Measurements from ENCODE around the gene ATG4B.
"Not testable (repeated sequence)": the region's sequence is repeated elsewhere in the genome, so short reads cannot be mapped to it uniquely, and the experiment has no call there.

The ATG4B gene

DNA sequence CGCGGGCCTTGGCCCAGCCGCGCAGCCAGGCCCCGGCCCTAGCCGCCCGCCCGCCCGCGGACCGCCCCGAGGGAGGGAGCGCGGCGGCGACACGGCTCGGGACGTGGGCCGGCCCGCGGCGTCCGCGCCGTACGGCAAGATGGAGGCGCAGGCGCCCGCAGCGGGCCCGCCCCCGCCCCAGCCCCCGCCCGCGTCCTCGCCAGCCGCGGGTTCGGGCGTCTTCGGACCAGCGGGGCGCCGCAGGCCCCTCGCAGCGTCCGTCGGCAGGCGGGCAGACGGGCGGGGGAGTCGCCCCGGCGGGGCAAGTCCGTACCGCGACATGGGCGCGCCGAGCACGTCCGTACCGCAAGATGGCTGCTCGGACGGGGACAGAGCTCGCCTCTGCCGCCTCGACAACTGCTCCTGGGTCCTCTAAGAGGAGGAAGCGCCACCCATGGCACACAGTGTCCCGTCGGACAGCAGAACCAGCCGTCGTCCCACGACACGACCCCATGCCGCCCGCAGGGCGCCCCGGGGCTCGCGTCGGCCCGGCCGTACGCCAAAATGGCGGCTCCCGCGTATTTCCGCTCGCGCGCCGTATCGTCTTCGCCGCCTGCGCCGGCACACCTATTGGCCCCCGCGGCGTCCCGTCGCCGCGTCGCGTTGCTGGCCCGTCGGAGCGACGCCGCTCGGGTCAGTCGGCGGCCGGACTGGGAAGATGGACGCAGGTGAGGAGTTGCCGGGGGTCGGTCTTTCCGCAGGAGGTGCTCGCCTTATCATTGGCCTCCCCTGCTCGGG is at the start of gene ATG4B, which contains the start of gene THAP4:
Gene ATG4B (plus strand): TSS at position 676 of the 777 bp plus-strand sequence. CDS start 22 bp downstream, at position 698.
Gene THAP4 (minus strand): TSS at position 141 of the 777 bp plus-strand sequence. CDS start 141 bp downstream, outside the sequence.
- DNase-seq (ENCODE audit: low spot score), result peak; percentile 98

DNA sequence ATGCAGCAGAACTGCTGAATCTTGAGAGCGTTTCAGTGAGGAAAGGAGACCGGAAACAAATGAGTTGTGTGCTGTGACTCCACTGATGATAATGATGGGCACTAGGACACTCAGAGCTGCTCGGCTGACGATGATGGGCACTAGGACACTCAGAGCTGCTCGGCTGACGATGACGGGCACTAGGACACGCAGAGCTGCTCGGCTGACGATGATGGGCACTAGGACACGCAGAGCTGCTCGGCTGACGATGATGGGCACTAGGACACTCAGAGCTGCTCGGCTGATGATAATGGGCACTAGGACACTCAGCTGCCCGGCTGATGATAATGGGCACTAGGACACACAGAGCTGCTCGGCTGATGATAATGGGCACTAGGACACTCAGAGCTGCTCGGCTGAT is 47.6 kb upstream of the ATG4B start:
- not testable (repeated sequence) for DNase-seq (ENCODE audit: low spot score)

DNA sequence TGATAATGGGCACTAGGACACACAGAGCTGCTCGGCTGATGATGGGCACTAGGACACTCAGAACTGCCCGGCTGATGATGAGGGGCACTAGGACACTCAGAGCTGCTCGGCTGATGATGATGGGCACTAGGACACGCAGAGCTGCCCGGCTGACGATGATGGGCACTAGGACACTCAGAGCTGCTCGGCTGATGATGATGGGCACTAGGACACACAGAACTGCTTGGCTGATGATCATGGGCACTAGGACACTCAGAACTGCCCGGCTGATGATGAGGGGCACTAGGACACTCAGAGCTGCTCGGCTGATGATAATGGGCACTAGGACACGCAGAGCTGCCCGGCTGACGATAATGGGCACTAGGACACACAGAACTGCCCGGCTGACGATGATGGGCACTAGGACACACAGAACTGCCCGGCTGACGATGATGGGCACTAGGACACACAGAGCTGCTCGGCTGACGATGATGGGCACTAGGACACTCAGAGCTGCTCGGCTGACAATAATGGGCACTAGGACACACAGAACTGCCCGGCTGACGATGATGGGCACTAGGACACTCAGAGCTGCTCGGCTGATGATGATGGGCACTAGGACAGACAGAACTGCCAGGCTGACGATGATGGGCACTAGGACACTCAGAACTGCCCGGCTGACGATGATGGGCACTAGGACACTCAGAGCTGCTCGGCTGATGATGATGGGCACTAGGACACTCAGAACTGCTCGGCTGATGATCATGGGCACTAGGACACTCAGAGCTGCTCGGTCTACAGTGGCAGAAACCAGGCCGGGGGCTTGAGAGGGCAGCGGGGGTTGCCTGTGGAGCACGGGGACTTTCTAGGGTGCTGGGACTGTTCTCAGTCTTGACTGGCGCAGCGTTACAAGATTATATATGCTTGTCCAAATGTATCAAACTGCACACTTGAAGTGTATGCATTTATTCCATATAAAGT is 46.7 kb upstream of the ATG4B start:
- DNase-seq (ENCODE audit: low spot score), result not testable (repeated sequence)

DNA sequence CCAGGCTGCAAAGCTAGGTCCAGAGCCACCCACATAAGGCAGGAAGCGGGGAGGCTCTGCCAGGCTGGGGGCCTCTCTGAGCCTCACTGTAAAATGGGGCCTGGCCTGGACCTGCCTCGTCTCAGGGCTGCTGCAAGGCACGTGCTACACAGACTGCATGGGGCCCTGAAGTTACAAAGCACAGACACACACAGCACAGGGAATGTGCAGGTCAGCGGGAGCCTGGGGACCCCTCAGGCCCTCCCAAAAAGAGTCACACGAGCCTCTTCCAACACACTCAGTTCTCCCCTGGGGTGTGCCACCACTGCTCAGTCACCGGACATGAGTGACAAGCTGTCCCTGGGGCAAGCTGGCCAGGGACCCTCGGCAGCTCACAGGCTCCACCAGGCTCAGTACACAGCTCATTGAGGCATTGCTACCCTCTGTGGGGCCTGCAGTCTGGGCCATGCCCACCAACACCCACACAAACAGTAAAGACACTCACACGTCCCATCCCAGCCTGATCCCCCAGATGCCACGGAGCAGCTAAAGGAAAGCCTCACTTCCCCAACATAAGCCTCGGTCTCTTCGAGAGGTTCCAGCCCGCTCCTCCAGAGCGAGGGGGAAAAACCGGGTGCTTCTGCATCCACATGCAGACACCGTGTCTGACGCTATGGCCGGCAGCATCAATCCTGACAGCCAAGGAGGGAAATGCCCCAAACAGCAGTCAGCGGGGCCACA is 45.2 kb upstream of the ATG4B start:
- no peak for DNase-seq (ENCODE audit: low spot score)

DNA sequence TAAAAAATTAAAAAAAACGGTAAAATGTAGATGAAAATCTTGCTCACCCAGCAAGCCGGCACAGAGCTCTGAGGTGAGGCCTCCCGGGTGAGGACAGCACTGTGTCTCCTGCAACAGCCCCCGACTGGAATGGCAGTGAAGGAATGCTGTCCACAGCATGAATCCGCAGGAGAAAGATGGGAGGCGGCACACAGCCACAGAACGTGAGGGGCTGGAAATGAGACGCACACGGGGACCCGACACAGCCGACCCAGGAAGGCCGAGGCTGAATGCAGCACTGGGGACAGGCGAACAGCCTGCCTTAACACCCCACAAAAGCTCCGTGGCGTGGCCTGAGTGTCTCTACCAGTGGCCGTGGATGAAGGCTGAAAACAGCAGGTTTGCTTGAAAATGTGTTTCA is 44.2 kb upstream of the ATG4B start:
- DNase-seq (ENCODE audit: low spot score), result no peak

DNA sequence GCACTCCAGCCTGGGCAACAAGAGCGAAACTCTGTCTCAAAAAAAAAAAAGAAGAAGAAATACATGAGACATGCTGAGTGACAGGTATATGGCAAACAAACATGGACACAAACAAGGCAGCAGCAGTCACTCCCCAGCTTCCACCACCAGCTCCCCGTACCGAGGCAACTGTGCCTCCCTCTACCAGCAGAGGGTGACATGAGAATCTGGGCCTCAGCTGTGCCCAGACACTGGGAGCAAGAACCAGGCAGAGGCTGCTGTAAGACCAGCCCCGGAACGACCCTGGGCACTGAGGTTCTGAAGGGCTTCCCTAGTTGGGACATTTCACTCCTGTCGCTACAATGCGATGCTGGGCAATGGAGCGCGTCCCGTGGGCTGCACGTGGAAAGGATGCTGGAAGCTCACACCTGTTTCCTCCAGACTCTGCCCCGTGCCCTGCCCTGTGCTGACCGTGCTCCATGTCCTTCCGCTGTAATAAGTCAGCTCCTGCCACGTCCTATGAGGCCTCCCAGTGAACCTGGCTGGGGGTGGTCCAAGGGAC is 41.8 kb upstream of the ATG4B start:
- peak; percentile 68 for DNase-seq (ENCODE audit: low spot score)

DNA sequence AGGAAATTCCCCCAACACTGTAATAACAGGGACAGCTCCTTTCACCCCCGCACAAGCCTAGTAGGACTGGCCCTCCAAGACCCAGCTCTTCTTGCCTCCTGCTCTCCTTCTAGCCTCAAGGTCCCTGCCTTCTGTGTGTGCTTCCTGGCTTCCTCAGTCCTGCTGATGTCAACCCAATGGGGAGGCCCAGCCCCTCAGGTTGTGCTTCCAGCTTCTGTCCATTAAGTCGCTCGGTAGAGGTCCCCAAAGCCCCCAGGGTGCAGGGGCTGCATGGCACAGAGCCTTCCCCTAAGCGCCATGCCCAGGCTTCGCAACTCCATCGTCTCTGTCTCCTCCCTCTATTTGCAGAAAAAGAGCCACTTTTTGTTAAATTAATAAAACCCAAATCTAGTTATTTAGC is 39.9 kb upstream of the ATG4B start:
- no peak for DNase-seq (ENCODE audit: low spot score)

DNA sequence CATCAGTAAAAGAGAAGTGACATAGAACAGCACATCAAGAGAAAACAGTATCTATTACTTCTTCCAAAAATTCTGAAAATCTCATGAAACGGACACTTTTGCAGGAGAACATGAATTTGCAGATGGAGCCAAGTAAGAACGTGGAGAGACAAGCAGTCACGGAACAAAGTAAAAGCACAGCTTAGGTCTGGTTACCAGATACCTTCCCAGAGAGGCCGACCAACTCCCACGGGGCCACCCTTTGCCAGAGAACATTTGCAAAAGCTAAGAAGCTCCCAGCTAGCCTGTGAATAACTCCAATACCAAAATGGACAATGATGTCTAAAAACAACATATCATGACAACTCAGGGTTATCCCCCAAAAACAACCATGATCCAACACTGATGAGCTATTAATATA is 39.4 kb upstream of the ATG4B start:
- DNase-seq (ENCODE audit: low spot score), result no peak

DNA sequence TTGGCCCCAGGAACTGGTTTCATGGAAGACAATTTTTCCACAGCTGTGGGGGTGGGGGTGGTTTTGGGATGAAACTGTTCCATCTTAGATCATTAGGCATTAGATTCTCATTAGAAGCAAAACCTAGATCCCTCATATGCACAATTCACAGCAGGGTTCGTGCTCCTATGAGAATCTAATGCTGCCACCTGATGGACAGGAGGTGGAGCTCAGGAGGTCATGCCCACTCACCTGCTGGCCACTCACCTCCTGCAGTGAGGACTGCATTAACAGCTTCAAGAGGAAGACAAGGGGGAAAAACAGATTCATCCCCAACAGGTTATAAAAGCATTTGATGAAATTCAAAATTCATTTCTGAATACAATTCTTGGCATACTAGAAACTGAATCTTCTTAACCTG is 39.0 kb upstream of the ATG4B start:
- no peak for DNase-seq (ENCODE audit: low spot score)

DNA sequence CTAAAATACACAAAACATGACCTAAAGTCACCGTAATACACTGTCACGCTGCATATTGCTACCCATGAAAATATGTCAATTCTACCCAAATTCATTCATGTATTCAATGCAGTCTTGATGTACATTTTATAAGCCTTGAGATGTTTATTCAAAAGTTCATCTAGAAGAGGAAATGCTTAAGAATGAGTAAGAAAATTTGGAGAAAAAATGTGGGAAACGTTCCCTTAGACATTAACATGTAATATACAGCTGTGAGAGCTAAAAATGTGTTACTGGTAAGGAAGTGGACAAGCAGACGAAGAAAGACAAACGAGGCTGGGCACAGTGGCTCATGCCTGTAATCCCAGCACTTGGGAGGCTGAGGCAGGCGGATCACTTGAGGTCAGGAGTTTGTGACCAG is 37.9 kb upstream of the ATG4B start:
- no peak for DNase-seq (ENCODE audit: low spot score)

DNA sequence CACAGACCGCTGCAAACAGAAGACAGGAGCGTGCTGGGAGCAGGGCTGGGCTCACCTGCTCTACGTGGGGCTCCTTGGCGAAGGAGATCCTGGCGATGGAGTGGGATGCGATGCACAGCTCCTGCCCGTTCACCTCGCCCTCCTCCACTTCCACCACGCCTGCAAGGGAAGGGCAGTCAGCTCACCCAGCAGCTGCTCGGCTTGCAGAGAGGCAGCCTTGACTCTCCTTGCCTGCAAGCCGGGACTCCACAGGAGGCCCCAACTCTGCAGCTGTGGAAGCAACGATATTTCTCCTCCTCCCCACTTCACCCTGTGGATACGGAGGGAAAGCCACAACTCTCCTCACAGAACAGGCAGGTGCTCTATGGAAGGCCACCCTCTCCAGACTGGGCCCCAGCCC is 35.7 kb upstream of the ATG4B start:
- no peak for DNase-seq (ENCODE audit: low spot score)

DNA sequence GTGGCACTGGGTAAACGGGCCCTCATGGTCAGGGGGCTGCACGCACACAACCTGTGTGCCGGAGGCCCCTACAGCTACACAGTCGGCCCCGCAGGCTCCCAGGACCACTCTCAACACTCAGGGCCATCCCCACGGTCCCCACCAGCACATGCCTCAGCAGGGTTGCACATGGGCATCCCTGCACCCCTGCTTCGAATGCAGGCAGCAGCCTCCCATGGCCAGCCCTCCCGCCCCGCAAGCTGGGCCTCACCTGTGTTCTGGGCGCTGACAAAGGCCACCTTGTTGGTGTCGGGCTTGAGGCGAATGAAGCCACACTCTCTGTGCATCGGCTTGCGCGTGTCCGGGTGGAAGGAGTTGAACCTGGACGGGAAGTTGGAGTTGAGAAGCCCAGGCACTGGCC is 34.8 kb upstream of the ATG4B start:
- no peak for DNase-seq (ENCODE audit: low spot score)

DNA sequence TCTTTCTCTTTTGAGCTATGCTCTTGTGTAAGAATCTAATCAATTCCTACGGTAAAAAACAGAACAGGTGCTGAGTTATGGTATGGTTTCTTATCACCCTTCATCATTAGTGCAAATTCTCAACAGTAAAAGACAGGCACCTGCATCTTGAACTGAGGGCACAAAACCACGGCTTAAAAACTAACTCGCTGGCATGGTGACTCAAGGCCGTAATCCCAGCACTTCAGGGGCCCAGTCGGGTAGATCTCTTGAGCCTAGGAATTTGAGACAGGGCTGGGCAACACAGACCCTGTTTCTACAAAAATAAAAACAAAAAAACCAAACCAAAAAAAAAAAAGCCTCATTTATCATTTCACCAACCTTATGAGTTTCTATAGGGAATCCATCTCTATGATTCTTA is 33.8 kb upstream of the ATG4B start:
- DNase-seq (ENCODE audit: low spot score), result no peak

DNA sequence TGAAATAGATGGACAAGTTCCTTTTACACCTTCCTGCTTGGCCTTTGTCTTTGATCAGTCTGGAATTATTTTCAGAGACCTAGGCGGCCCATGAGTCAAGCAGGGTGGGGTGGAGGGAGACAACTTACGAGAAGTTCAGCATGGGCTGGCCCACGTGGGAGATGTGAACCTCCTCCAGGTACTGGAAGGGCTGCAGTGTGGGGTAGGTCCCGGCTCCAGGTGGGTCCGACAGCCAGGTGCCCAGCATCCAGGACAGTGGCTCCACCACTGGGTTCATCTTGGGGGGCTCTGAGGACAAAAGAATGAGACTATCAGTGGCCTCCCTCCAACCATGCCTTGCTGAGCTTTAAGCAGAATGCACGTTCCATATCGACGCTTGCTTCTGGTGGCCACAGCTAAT is 31.3 kb upstream of the ATG4B start:
- no peak for DNase-seq (ENCODE audit: low spot score)

DNA sequence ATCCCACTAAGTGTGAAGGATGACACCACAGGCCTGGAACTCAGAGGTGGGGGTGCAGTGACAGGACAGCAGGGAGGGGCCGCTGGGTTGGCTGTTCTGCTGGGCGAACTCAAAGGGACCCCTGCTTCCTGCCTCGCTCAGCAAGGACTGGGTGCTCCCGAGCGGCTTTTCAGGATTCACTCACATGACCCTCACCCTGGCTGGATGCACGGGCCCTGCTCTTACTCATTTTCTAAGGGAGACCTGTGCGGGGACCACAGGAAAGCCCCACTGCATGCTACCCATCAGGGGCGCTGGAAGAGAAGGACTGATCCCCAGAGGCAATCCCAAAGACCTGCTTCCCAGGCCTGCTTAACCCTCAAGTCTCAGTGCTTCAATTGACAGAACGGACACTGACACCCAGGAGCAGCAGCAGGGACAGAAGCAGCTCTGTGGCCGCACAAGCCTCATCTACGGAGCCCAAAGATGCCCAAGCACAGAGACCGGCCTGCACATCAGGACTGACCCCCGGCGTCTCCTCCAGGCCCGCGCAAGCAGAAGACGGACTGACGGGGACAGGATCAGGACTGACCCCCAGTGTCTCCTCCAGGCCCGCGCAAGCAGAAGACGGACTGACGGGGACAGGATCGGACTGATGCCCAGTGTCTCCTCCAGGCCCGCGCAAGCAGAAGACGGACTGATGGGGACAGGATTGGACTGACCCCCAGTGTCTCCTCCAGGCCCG is 30.2 kb upstream of the ATG4B start:
- no peak for DNase-seq (ENCODE audit: low spot score)

DNA sequence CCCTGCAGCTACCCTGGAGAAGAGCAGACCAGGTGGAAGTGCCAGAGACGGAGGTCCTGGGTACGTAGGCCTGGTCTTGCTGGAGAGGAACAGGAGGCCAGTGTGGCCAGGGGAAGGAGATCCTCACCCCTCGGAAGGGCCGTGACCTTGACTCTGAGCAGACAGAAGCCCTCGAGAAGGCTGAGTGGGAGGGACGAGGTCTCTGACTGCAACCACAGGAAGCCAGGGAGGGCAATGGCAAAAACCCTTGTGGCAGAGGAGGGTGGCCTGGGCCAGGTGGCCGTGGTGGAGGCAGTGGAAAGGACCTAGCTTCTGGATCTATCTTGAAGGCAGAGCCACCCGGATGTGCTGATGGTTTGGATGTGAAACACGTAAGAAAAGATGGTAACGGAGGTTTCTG is 28.6 kb upstream of the ATG4B start:
- no peak for DNase-seq (ENCODE audit: low spot score)

DNA sequence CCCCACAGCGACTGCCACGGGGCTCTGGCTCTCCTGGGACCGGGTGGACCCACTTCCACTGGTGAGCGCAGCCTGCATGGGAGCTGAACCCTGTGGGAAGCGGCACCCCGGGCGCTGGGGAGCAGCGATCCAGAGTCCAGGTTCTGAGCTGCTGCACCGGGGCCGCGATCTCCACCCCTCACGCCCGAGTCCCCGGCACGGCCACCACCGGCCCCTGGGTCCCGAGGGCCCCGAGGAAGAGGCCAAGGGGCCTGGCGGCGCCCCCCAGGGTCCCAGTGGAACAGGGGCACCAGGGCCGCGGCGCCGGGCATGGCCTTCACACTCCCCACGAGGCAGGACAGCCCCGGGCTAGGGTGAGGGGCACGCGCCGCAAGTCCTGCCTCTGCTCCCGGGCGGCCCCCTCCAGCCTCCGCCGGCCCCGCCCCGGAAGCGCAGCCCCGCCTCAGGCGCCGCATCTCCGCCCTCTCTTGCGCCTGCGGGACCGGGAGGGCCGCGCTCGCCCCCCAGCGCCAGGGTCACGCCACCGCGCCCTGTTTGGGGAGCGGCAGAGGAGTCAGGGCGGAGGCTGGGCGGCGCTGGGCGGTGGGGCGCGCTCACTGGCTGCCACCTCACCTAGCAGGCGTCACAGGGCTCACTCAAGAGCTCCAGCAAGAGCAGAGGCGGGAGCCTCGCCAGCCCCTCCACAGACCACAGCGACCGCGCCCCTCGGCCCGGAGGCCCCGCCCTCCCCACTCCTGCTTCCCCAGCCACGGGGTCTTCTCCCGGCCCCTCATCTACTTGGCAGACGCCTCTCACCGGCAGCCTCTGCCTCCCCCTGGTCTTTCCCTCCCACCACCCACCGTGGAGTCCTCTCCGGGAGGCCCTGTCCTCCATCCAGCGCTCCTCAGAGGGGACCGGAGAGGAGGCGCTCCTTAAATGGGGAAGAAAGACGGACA is 27.4 kb upstream of the ATG4B start:
- peak; percentile 97 for DNase-seq (ENCODE audit: low spot score)

DNA sequence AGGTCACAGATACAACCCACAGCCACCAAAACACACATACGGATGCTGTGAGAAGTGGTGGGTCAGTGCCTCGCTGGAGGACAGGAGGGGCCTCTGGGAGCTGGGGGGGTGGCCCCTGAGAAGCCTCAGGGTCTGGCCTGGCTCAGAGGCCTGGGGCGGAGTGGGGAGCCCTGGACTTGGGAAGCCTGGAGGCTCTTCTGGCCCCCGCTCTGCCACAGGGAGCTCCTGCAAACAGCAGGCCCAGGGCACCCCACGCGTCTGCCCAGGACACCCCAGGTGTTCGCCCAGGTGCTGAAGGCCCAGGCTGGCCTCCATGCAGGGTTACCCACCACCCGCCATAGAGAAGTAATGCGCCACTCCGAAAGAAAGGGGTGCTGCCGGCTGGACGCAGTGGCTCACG is 26.4 kb upstream of the ATG4B start:
- DNase-seq (ENCODE audit: low spot score), result no peak

DNA sequence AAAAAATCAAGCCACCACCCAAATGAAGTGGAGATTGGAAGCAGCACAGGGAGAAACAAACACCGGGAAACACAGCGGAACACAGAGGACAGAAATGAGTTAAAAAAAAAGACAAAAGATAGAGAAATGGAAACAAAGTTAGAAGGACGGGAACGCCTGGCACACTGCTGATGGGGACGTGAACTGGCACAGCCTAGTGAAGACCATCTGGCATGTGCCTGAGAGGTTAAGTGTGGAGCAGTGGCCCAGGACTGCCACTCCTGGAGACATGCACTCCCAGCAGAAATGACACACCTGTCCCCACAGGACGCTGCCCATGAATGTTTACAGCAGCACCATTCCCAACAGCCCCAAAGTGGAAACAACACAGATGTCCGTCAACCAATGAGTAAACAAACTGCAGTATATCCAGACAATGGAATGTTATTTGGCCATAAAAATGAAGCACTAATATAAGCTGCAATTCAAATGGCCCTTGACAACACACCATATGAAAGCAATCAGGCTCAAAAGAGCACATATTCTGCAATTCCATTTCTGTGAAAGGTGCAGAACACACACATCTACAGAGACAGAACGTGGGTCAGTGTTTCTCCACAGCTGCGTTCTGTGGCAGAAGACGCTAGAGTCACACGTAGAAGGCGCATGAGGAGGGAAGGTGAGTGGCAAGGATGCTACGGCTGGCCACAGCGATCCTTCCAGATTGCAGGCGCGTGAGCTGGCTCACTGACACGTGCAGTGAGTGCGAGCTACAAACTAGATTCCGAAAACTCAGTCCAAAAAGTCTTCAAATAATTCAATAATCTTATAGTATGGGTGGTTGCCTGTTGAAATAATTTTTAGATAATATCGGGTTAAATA is 25.1 kb upstream of the ATG4B start:
- no peak for DNase-seq (ENCODE audit: low spot score)
